GM18526 (cell line): ENCODE measurements around the gene CD79A.

Source experiments
- POLR2A ChIP-seq: IDR thresholded peaks from 3 replicates; pipeline ENCODE4 v1.6.1; 2011; ENCODE audit not compliant: insufficient read length; ENCODE audit errors: extremely low read depth

Gene CD79A

DNA sequence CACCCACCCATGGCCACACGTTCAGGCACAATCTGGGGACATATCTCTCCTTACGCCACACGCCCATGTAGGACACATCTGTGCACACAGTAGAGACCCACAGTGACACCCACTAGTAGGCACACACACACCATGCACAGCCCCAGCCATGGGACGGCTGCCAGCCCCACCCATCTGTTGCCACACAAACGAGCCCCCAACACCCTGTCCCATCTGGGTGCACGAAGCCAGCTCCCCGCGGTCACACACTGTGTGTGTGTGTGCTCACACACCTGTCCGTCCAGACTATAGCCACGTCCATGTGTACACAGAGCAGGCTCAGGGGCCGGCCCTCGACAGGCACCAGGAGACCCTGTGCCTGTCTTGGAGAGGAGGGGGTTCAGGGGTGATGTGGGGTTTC, 40.6 kb downstream of the CD79A start:
- no peak for TF ChIP-seq POLR2A

DNA sequence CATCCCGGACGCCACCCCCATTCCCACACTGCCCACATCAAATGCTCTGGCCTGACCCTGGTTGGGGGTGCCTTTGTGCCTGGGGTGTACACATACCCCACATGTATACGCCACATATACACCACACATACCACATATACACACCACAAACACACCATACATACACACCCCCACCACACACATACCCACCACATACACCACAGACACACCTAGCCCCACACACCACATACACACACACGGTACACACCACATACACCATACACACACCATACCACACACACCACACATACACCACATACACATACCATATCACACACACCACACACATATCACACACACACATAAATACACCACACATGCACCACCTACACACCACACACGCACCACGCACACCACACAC, 41.0 kb downstream of the CD79A start:
- TF ChIP-seq POLR2A, result no peak

DNA sequence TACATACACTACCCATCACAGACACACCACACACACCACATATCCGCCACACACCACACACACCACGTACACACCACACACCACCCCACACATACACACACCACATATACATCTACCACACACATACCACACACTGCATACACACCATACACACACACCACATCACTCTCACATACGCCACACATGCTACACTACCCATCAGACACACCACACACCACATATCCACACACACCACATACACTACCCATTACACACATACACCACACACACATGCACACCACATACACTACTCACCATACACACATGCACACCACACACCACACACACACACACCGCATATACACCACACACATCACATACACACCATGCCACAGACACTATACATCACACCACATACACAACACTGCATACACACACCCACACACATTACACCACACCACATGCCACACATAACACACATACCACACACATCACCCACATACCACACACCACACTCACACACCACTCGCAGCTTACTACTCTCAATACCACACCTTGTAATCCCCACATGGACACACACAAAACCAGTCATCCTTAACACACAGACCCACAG, 41.7 kb downstream of the CD79A start:
- no peak for TF ChIP-seq POLR2A

DNA sequence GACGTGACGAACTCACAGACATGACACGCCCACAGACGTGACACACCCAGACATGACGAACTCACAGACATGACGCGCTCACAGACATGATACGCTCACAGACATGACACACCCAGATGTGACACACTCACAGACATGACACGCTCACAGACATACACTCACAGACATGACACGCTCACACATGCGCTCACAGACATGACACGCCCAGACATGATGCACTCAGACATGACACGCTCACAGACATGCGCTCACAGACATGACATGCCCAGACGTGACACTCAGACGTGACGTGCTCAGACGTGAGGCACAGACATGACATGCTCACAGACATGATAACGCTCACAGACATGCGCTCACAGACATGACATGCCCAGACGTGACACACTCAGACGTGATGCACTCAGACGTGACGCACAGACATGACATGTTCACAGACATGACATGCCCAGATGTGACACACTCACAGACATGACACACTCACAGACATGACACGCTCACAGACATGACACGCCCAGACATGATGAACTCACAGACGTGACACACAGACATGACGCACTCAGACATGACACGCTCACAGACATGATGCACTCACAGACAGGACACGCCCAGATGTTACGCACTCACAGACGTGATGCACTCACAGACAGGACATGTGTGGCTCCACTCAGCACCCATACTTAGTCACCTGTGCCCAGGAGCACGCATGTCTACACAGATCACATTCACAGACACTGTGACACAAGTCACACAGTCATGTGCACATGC, 43.1 kb downstream of the CD79A start:
- no peak for TF ChIP-seq POLR2A

DNA sequence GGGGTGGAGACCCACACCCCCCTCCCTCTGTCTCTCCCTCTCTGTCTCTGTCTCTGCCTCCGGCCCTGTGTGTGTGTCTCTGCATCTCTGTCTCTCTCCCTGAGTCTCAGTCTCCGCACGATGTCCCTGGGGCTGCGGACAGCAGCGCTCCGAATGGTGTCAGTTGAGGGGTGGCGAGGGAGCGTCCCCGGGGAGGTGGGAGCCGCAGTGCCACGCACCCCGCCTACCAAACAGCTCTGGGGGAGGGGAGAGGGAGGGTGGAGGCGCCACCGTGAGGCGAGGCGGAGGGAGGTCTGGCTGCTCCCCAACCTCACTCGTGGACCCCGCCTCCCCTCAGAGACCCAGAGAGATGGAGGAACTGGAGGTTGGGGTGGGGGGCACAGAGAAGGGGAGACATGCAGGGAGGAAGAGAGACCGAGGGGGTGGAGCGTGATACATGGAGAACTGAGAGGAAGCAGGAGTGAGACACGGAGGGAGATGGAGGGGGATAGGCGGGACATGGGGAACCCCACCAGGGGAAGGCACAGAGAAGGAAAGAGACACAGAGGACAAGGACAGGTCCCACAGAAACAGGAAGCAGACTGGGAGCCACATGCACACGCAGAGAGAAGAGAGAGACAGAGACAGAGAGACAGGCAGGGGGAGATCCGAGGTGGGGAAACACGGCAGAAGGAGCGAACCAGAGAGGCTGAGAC, 44.0 kb downstream of the CD79A start:
- TF ChIP-seq POLR2A, result no peak

DNA sequence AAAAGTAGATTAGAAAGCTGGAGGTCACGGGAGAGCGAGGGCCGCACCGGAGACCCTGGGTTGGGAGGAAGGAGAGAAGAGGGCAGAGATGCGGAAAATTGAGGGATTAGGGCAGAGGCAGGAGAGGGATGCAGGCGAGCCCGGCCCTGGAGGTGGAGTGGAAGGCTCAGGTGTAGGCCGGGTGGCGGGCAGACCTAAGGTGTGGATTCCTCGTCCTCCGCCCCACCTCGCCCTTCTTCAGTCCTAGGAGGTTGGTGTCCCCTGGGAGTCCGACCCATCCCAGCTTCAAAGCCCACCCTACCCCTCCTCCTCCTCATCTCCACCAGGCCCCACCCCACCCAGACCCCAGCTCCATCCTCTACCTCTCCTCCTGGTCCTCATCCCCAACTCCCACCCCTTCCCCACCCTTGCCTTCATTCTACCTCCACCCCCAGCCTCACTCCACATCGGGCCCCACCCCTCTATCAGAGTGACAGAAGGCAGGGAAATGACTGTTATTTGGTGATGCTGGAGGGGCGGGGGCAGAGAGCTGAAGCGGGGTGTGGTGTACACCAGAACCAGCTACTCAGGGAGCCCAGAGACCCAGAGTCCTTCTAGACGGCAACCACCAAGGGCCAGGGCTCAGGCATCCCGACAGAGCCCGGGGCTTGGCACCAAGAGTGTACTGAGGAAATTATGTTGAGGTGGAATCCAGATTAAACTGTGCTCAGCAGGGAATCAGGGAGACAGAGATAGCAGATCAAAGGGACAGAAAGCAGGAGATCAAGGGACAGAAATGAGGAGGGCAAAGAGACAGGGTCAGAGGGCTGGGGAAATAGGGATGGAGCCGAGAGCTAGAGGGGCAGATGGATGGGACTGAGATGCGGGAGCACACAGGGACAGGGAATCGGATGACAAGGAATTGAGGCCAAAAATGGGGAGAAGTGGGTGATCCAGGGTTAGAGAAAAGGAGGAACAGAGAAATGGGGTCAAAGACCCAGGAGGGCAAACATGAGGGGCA, 44.8 kb downstream of the CD79A start:
- no peak for TF ChIP-seq POLR2A

DNA sequence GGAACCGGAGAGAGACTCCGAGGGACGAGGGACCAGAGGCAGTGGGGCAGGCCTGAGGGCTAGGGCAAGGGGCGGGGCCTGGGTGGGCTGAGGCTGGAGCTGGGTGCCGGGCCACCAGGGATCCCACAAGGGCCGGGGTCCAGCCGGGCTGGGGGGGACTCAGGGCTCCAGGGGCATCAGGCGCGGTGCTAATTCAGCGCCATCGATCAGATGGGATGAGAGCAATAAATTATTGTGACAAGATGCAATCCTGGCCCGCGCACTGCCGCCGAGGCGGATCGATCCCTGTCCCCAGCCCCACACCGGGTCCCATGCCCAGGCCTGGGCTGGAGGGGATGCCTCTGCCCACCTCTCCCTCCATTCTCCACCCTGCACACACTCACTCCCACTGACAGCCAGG, 45.5 kb downstream of the CD79A start:
- TF ChIP-seq POLR2A, result no peak

DNA sequence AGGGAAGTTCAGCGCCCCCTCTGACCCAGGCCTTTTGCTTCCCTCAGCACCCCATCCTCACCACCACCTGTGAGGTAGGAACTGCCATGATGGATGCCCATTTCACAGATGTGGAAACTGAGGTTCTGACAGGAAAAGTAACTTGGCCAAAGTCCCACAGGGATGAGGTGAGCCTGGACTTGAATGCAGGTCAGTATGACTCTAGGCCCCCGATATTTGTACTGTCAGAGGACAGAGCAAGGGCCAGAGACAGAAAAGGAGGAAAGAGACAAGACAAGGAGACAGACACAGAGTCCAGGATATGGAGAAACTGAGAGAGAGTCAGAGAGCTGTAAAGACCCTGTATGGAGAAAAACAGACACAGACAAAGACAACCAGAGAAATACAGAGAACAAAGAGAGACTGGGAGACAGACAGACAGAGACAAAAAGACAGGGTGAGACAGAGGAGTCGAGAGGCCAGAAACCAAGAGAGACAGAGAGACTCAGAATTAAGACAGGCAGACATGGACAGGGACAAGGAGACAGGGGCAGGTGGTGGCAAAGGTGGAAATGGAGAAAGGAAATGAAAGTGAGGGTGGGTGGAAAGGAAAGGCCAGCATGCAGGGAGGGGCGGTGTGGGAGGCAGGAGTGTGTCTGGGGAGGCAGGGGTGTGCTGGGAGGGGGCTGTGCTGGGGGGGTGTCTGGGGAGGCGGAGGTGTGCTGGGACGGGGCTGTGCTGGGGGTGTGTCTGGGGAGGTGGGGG, 46.1 kb downstream of the CD79A start:
- no peak for TF ChIP-seq POLR2A

DNA sequence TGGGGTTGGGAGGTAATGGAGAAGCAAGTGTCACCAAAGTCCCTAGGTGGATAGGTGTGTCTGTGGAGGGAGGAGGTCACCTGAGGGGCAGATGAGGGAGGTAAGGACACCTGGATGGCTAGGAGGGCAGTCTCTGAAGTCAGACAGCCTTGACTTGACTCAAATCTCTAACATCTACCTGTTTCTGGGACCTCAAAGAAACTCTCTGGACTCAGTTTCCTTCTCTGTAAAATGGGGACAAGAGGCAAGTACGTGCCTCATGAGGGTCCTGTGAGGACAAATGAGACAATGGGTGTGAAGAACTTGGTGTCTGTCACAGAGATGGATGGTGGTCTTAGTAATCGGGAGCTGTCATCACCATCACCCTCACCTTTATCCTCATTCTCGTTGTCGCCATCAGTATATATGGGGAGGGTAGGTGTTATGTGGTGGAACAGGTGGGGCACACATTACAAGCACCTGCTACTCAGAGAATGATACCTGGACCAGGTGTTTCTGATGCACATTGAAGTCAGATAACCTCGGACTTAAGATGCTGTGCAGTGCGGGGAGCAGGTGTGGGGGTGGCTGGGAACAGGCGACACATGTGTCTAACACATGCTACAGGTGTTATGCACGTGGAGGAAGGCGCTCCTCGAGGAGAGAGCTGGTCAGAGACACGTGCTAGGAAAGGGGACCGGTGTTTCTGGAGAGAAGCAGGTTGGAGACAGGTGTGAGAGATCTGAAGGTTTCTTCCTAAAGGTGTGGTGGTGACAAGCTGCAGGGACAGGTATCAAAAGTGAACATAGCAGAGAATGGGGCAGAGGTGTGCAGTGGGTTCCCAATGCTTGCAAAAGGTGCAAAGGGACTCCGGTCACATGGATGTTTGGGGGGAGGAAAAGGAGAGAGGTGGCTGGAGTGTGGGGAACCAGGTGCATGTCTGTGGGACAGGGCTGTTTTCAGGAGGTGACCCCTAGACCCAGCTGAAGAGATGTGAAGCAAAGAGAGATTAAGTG, 47.4 kb downstream of the CD79A start:
- no peak for TF ChIP-seq POLR2A

DNA sequence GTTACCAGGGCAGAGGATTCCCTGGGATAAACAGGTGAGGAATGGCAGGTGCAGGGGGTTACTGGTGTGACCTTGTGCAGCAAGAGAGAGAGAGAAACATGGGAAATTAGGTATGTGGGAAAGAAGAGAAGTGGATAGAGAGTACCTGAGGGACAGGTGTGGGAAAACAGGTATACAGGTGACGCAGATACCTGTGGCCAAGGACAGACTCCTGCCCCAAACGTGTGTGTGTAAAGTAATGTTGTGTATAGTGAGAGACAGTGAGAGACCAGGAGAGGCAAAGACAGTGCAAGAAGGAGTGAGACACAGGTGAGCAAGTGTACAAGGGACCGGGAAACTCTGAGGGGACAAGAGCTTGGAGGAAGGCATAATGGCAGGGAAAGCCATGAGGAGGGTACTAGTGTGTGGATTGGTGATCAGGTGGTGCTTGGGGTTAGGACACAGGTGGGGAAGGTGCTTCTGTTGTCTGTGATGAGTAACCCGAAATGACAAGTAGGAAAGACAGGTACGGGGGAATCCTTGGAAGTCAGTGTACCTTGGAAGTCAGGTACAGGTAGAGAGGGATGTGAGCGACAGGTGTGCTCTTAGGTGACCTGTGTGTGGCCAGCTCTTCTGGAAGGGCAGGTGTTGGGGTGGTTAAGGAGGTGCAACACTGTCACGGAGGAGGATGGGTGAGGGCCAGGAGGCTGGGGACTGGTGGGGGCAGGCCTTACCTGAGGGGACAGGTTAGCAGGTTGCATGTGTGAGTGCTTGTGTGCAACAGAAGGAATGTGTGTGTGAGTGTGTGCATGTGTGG, 48.3 kb downstream of the CD79A start:
- TF ChIP-seq POLR2A, result no peak

DNA sequence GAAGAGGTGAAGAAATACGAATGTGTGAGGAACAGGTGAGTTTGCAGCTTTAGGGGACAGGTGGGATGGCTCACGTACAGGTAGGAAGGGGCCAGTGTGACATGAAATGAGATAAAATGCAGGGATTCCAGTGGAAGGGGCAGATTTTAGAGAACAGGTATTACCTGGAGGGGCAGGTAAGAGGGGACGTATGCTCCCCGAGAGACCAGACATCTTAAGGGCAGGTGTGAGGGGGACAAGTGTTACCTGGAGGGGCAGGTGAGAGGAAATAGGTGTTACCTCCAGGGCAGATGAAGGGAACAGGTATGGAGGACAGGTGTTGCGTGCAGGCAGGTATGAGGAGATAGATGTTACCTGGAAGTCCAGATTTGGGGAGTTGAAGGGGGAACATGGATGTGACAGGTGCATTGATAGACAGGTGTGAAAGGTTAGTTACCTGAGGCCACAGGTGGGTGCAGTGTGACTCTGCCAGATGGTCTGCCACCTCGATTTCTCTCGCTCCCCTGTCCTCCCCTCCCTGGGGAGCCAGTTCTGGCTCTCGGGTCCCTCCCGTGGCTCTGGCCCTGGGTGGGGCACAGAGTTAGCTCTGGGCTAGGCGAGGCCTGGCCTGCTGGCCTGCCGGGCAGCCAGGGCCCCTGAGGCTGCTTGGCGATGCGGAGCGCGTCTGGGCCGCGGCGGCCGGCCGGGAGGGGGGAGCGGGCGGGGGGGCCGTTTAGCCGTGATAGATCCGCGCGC, 49.1 kb downstream of the CD79A start:
- TF ChIP-seq POLR2A, result no peak
